Keratinocyte (primary cell): Measurements from ENCODE around the gene GRAMD1A. TPM values are rescaled to one million over a fixed set of nuclear protein-coding genes. Genes with fewer than 3 reads are reported as not detected.

Experiments used
- DNase-seq: peaks from one replicate; pipeline ENCODE4 v3.0.0-alpha.2; 2011; ENCODE audit warnings: low read depth, missing footprints, low spot score
- FAIRE-seq: peaks from 2 replicates; lab custom pipeline; 2011; peaks lifted over from hg19 to GRCh38; lab: Jason Lieb, UNC
- H2AFZ ChIP-seq: 2 replicates; pipeline ENCODE4 v1.6.0; 2012; ENCODE audit warnings: low read length, control low read depth, inconsistent platforms; ENCODE audit not compliant: control insufficient read depth
- H3K27ac ChIP-seq: 2 replicates; pipeline ENCODE4 v1.5.1; 2011; ENCODE audit warnings: low read length; ENCODE audit not compliant: control insufficient read depth, insufficient read depth
- H3K27me3 ChIP-seq: 3 replicates; pipeline ENCODE4 v1.6.0; 2011; ENCODE audit warnings: low read length; ENCODE audit not compliant: control insufficient read depth, insufficient read depth; ENCODE audit errors: extremely low read depth
- H3K36me3 ChIP-seq, 2 experiments: 2 replicates in 1 of 2; 3 replicates in 1 of 2; pipeline ENCODE4 v1.5.1; 2011; ENCODE audit warnings: low read length in 2 of 2, mild to moderate bottlenecking in 1 of 2; ENCODE audit not compliant: control insufficient read depth in 2 of 2, insufficient read depth in 2 of 2; ENCODE audit errors: extremely low read depth in 1 of 2
- H3K4me1 ChIP-seq: 3 replicates; pipeline ENCODE4 v1.5.1; 2011; ENCODE audit warnings: low read length; ENCODE audit not compliant: control insufficient read depth, insufficient read depth; ENCODE audit errors: extremely low read depth
- H3K4me2 ChIP-seq: 3 replicates; pipeline ENCODE4 v1.6.0; 2011; ENCODE audit warnings: low read depth, low read length; ENCODE audit not compliant: control insufficient read depth, insufficient read depth; ENCODE audit errors: extremely low read depth
- H3K4me3 ChIP-seq, 3 experiments: fragments of 200-600 bp in 1 of 3; sonication (generic) in 1 of 3; 2 replicates in 2 of 3; 3 replicates in 1 of 3; pipeline ENCODE4 v1.5.1; 2011 to 2016; ENCODE audit warnings: low read length in 3 of 3, mild to moderate bottlenecking in 3 of 3, control low read depth in 2 of 3, inconsistent platforms in 1 of 3, low read depth in 1 of 3, mixed read lengths in 1 of 3, mixed run types in 1 of 3, moderate library complexity in 1 of 3; ENCODE audit not compliant: control insufficient read depth in 2 of 3, insufficient read depth in 2 of 3; ENCODE audit errors: extremely low read depth in 1 of 3
- H3K79me2 ChIP-seq: 2 replicates; pipeline ENCODE4 v1.6.0; 2012; ENCODE audit warnings: low read length; ENCODE audit not compliant: control insufficient read depth, insufficient read depth
- H3K9ac ChIP-seq: 3 replicates; pipeline ENCODE4 v1.6.0; 2011; ENCODE audit warnings: low read length; ENCODE audit not compliant: control insufficient read depth, insufficient read depth; ENCODE audit errors: extremely low read depth
- H3K9me1 ChIP-seq: 3 replicates; pipeline ENCODE4 v1.6.0; 2011; ENCODE audit warnings: low read length; ENCODE audit not compliant: control insufficient read depth, insufficient read depth; ENCODE audit errors: extremely low read depth
- H3K9me3 ChIP-seq: 2 replicates; pipeline ENCODE4 v1.5.1; 2012; ENCODE audit warnings: low read depth, low read length; ENCODE audit not compliant: control insufficient read depth
- H4K20me1 ChIP-seq: 3 replicates; pipeline ENCODE4 v1.6.0; 2011; ENCODE audit warnings: low read length; ENCODE audit not compliant: control insufficient read depth, insufficient read depth; ENCODE audit errors: extremely low read depth
- EZH2 ChIP-seq: IDR thresholded peaks from one replicate; pipeline ENCODE4 v1.6.1; 2012; ENCODE audit warnings: inconsistent platforms, mild to moderate bottlenecking, low read length, moderate library complexity
- dilution Hi-C: fragments of 300-500 bp; cut with MboI; formaldehyde crosslinking; loops from one replicate; pipeline ENCODE4 v1.7.0; 2020; ENCODE audit warnings: low sequenced_read_pairs; ENCODE audit not compliant: extremely low pct_ligation_motif_present
- polyA plus RNA-seq, 5 experiments: library from polyadenylated mRNA; depleted of rRNA in 3 of 5; stranded (reverse) in 3 of 5; stranded (forward) in 1 of 5; unstranded in 1 of 5; fragments of >200 nt; gene quantifications; 1 replicate in 1 of 5; 2 replicates in 3 of 5; 3 replicates in 1 of 5; pipeline versions ENCODE4 v1.2.1 to v1.2.3, GENCODE V29; 2011 to 2012; ENCODE audit warnings: missing spikeins in 2 of 5, low read depth in 1 of 5, low replicate concordance in 1 of 5
- TF ChIP-seq, protein P1 (sequence below), 3 experiments: IDR thresholded peaks in 1 of 3; conservative IDR thresholded peaks in 1 of 3; optimal IDR thresholded peaks in 1 of 3; 2 replicates in 2 of 3; 3 replicates in 1 of 3; pipeline versions ENCODE3 to v1.5.1; 2011; ENCODE audit warnings: low read length in 3 of 3, mild to moderate bottlenecking in 3 of 3, moderate library complexity in 2 of 3, control low read depth in 1 of 3, inconsistent platforms in 1 of 3; ENCODE audit not compliant: insufficient read depth in 2 of 3; ENCODE audit errors: extremely low read depth in 1 of 3

GRAMD1A gene
- polyA plus RNA-seq, 1 donor (not counting 4 experiments of a cell fraction or from before 2014, with no cell fraction given): 24.6 TPM

DNA sequence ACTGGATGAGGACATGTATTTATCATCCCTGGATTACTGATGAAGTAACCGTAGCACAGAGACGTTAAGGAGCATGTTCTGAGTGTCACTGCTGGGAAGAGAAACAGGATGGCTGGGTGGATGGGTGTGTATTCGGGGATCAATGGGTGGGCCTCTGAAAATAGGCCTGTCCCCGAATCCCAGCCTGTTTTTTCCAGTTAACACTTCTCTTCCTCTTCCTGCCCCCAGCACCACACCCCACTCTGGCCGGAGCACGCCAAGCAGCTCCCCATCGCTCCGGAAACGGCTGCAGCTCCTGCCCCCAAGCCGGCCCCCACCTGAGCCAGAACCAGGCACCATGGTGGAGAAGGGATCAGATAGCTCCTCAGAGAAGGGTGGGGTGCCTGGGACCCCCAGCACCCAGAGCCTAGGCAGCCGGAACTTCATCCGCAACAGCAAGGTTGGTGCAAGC lies 8.8 kb downstream of the GRAMD1A start:
- H3K27me3 ChIP-seq: no peaks in the 10 kb centered on the region
- H3K9me1 ChIP-seq: no peaks in the 10 kb centered on the region
- H3K27ac ChIP-seq: no peak overlapping the region
- no peak overlapping the region for H3K4me2 ChIP-seq
- H2AFZ ChIP-seq: no peak overlapping the region
- no peaks in the 10 kb centered on the region for H3K9me3 ChIP-seq
- no peak for FAIRE-seq
- H3K4me1 ChIP-seq: no peaks in the 10 kb centered on the region
- H4K20me1 ChIP-seq: peaks cover 2% of the 10 kb centered on the region
- DNase-seq: no peak
- no peak overlapping the region for H3K4me3 ChIP-seq
- H3K9ac ChIP-seq: no peak overlapping the region
- dilution Hi-C loops: no loop called here
- no peak for TF ChIP-seq EZH2
- TF ChIP-seq, protein P1, sequence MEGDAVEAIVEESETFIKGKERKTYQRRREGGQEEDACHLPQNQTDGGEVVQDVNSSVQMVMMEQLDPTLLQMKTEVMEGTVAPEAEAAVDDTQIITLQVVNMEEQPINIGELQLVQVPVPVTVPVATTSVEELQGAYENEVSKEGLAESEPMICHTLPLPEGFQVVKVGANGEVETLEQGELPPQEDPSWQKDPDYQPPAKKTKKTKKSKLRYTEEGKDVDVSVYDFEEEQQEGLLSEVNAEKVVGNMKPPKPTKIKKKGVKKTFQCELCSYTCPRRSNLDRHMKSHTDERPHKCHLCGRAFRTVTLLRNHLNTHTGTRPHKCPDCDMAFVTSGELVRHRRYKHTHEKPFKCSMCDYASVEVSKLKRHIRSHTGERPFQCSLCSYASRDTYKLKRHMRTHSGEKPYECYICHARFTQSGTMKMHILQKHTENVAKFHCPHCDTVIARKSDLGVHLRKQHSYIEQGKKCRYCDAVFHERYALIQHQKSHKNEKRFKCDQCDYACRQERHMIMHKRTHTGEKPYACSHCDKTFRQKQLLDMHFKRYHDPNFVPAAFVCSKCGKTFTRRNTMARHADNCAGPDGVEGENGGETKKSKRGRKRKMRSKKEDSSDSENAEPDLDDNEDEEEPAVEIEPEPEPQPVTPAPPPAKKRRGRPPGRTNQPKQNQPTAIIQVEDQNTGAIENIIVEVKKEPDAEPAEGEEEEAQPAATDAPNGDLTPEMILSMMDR (optimal IDR thresholded peaks at IDR 0.05 in 1 of 3, IDR thresholded peaks at IDR 0.05 in 1 of 3, conservative IDR thresholded peaks at IDR 0.05 in 1 of 3; ENCODE audit: extremely low read depth in 1 of 3, insufficient read depth in 2 of 3, low read length in 3 of 3): no peak
- H3K79me2 ChIP-seq: peaks cover 10% of the 10 kb centered on the region
- H3K36me3 ChIP-seq: peaks cover 14 to 16% of the 10 kb centered on the region in 2 experiments

DNA sequence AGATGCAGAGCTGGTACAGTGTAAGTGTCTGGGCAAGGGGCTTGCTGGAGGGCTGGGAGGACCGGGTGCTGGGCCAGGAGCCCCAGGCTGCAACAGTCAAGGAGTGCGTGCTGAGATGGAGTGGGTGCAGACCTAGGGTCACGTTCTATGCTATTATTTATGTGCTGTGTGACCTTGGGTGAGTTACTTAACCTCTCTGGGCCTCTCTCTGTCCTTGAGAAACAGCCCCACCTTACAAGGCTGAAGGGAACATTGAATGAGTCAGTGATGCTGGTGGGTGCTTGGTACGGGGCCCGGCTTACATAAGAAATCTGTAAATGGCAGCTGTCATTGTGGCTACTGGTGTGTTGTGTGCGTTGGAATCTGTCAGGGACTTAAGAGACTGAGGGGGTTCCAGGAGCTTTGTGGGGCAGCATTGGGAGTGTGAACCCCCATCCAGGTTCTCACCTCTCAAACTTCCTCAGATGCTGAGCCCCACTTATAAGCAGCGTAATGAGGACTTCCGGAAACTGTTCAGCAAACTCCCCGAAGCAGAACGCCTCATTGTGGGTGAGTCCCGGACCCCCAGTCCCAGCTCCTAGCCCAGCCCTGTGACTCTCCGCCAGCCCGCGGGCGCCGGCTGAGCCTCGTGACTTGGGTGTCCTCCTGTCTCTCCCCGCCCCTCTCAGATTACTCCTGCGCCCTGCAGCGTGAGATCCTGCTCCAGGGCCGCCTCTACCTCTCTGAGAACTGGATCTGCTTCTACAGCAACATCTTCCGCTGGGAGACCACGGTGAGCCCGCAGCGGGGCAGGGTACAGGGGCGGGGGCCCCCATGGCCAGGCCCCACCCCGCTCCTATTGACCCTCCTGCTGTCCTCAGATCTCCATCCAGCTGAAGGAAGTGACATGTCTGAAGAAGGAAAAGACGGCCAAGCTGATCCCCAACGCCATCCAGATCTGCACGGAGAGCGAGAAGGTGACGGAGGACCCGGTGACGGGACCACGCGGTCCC lies 9.6 kb downstream of the GRAMD1A start:
- Histone ChIP-seq H3K4me3 (no peak overlapping the region), H3K9me3 (no peaks in the 10 kb centered on the region), H3K27ac (no peak overlapping the region), H3K4me1 (no peaks in the 10 kb centered on the region), H3K79me2 (peaks cover 3% of the 10 kb centered on the region), H3K9me1 (no peaks in the 10 kb centered on the region), H3K27me3 (no peaks in the 10 kb centered on the region), H3K4me2 (no peak overlapping the region), H3K36me3 (peaks cover 16 to 17% of the 10 kb centered on the region in 2 experiments), H3K9ac (no peak overlapping the region), H2AFZ (no peak overlapping the region), H4K20me1 (peaks cover 2% of the 10 kb centered on the region)
- no peak for TF ChIP-seq EZH2
- TF ChIP-seq, protein P1 (optimal IDR thresholded peaks at IDR 0.05 in 1 of 3, IDR thresholded peaks at IDR 0.05 in 1 of 3, conservative IDR thresholded peaks at IDR 0.05 in 1 of 3; ENCODE audit: extremely low read depth in 1 of 3, insufficient read depth in 2 of 3, low read length in 3 of 3): no peak
- dilution Hi-C loops: no loop called here
- DNase-seq (no peak), FAIRE-seq (no peak)
